ENCODE measurements around the gene ABCA7. TPM values are rescaled to one million over a fixed set of nuclear protein-coding genes. Genes with fewer than 3 reads are reported as not detected.

The ABCA7 gene
- total RNA-seq, 4 donors from 2014 or later, result 6.0 to 20.0 (median 15.0) TPM

- Histone ChIP-seq H3K27me3 (no peaks in the 10 kb centered on the region), H3K9me3 (no peaks in the 10 kb centered on the region), H3K4me3 (no peak overlapping the region), H3K4me1 (peaks cover 22 to 29% of the 10 kb centered on the region in 2 donors), H3K27ac (no peak overlapping the region), H3K36me3 (no peaks in the 10 kb centered on the region)
- ATAC-seq (no peak), DNase-seq (no peak)
- TF ChIP-seq CTCF (IDR thresholded peaks at IDR 0.05 in 4 of 5, conservative IDR thresholded peaks at IDR 0.05 in 1 of 5) (no peak), POLR2A (IDR thresholded peaks at IDR 0.05) (no peak)
- intact Hi-C loops (cut with DNase I; ENCODE audit: low total_unique reads) (no loop called here), in situ Hi-C loops (cut with MboI; ENCODE audit: low sequenced_read_pairs in 4 of 4) (no loop called here)
Measured at GRCh38 chr19:1037621-1038064, 2.3 kb upstream of the ABCA7 start.

- in situ Hi-C loops (cut with MboI; ENCODE audit: low sequenced_read_pairs in 4 of 4), result no loop called here
- ATAC-seq, result no peak
- Histone ChIP-seq H3K27me3 (no peaks in the 10 kb centered on the region), H3K27ac (peak overlapping the region; percentile 50 to 87 (median 80)), H3K36me3 (no peaks in the 10 kb centered on the region), H3K4me3 (peak overlapping the region in 3 of 4 donors; percentile 53 to 68 (median 54)), H3K4me1 (peaks cover 25 to 29% of the 10 kb centered on the region in 2 donors), H3K9me3 (no peaks in the 10 kb centered on the region)
- intact Hi-C loops (cut with DNase I; ENCODE audit: low total_unique reads), result no loop called here
- DNase-seq, result no peak
- TF ChIP-seq POLR2A (IDR thresholded peaks at IDR 0.05), result no peak
- TF ChIP-seq CTCF (IDR thresholded peaks at IDR 0.05 in 4 of 5, conservative IDR thresholded peaks at IDR 0.05 in 1 of 5), result no peak
Measured at GRCh38 chr19:1038978-1039645, 795 bp upstream of the ABCA7 start.

DNA sequence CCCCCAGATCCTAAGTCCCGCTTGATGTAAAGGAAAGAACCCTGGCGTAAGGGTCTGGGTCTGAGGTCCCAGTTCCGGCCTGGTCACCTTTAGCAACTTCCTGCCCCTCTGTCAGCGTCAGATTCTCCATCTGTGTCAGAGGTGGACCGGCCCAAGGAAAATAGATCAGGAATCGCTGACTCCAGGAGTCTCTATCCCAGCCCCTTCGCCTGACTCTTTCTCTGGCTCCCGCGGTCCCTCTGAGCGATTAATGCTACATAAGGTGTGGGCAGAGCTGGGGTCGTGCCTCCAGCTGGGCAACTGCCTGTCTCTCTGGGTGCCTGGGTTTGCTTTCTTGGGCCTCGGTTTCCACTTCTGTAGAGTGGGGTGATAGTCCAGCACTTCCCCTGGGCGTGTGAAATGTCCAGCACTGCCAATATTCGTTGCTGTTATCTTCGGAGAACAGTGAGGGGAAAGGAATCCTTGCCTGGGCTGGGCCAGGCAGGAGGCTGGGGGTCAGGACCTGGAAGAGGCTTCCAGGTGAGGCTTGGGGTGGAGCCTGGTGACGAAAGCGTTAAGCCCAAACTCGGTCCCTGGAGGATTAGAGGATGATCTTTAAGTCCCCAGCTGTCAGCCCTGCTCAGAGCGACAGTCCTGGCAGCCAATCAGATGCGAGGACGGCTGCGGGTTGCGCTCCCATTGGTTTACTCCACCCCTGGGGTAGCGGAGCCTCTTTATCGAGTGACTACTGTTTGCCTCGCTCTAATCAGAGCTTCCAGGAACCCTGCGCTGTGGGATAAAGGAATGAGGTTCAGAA is 767 bp downstream of the ABCA7 start:
- intact Hi-C loops (cut with DNase I; ENCODE audit: low total_unique reads), result loop anchor here (1.0 to 2.0 kb wide), 2 partner anchors 19 to 62 kb away; partner anchors contain the start of genes GPX4, RNU6-2 and TMEM259
- peaks cover 25 to 29% of the 10 kb centered on the region in 2 donors for H3K4me1 ChIP-seq

GRCh38 chr19:1041272-1041834 is 1.4 kb downstream of the ABCA7 start:
- H3K9me3 ChIP-seq, result no peaks in the 10 kb centered on the region
- peak; percentile 22 to 30 for ATAC-seq
- TF ChIP-seq CTCF (IDR thresholded peaks at IDR 0.05 in 4 of 5, conservative IDR thresholded peaks at IDR 0.05 in 1 of 5) (no peak), POLR2A (IDR thresholded peaks at IDR 0.05) (no peak)
- intact Hi-C loops (cut with DNase I; ENCODE audit: low total_unique reads), result loop anchor here (1.0 to 2.0 kb wide), 2 partner anchors 20 to 61 kb away; partner anchors contain the start of genes GPX4, RNU6-2 and TMEM259
- in situ Hi-C loops (cut with MboI; ENCODE audit: low sequenced_read_pairs in 4 of 4), result no loop called here
- H3K27me3 ChIP-seq, result no peaks in the 10 kb centered on the region
- peaks cover 0 to 4% of the 10 kb centered on the region in 2 donors for H3K36me3 ChIP-seq
- peak overlapping the region; percentile 47 to 68 (median 58) for H3K4me3 ChIP-seq
- DNase-seq, result no peak
- H3K27ac ChIP-seq, result peak overlapping the region; percentile 79 to 87 (median 82)
- peaks cover 25 to 29% of the 10 kb centered on the region in 2 donors for H3K4me1 ChIP-seq

More for the DNA sequence above, 767 bp downstream of the ABCA7 start:
- no peaks in the 10 kb centered on the region for H3K9me3 ChIP-seq
- ATAC-seq (peak; percentile 81 to 82), DNase-seq (peak; percentile 89 to 92)
- H3K36me3 ChIP-seq, result no peaks in the 10 kb centered on the region
- peak overlapping the region; percentile 47 to 68 (median 58) for H3K4me3 ChIP-seq
- in situ Hi-C loops (cut with MboI; ENCODE audit: low sequenced_read_pairs in 4 of 4), result no loop called here
- TF ChIP-seq POLR2A (IDR thresholded peaks at IDR 0.05), result peak; percentile 38 to 58
- TF ChIP-seq CTCF (IDR thresholded peaks at IDR 0.05 in 4 of 5, conservative IDR thresholded peaks at IDR 0.05 in 1 of 5), result no peak
- H3K27me3 ChIP-seq, result no peaks in the 10 kb centered on the region
- H3K27ac ChIP-seq, result peak overlapping the region; percentile 79 to 87 (median 82)
